Kidney (tissue), 14 donors: ENCODE measurements around the gene RUFY4. TPM values are rescaled to one million over a fixed set of nuclear protein-coding genes. Genes with fewer than 3 reads are reported as not detected.

Experiments used
- DNase-seq, 5 donors: peaks; one replicate each; pipeline ENCODE4 v3.0.0-alpha.2; 2013 to 2020
- FAIRE-seq: peaks from 2 replicates; lab custom pipeline; 2012; peaks lifted over from hg19 to GRCh38; lab: Jason Lieb, UNC
- H3K27ac ChIP-seq, 2 donors: one replicate each; pipeline ENCODE4 v1.7.0; 2013; ENCODE audit warnings: low read depth in 2 of 2, low read length in 2 of 2, inconsistent platforms in 1 of 2
- H3K27me3 ChIP-seq: one replicate; pipeline ENCODE4 v1.7.1; 2013; ENCODE audit warnings: low read length, inconsistent platforms; ENCODE audit not compliant: control insufficient read depth, insufficient read depth
- H3K36me3 ChIP-seq, 3 donors: one replicate each; pipeline versions ENCODE4 v1.7.0 to v1.7.1; 2013; ENCODE audit warnings: low read length in 3 of 3, control low read depth in 1 of 3, inconsistent platforms in 1 of 3; ENCODE audit not compliant: insufficient read depth in 3 of 3, control insufficient read depth in 2 of 3
- H3K4me1 ChIP-seq, 3 donors: one replicate each; pipeline versions ENCODE4 v1.7.0 to v1.7.1; 2013; ENCODE audit warnings: low read length in 3 of 3, inconsistent platforms in 1 of 3, low read depth in 1 of 3; ENCODE audit not compliant: control insufficient read depth in 2 of 3, insufficient read depth in 2 of 3
- H3K4me3 ChIP-seq, 3 donors: one replicate each; pipeline versions ENCODE4 v1.7.0 to v1.8.1; 2013; ENCODE audit warnings: low read length in 3 of 3, control low read depth in 1 of 3, inconsistent platforms in 1 of 3
- H3K9ac ChIP-seq, 3 donors: one replicate each; pipeline versions ENCODE4 v1.7.0 to v1.7.1; 2013; ENCODE audit warnings: low read length in 3 of 3, control low read depth in 1 of 3, inconsistent platforms in 1 of 3
- H3K9me3 ChIP-seq, 3 donors: one replicate each; pipeline versions ENCODE4 v1.7.0 to v1.7.1; 2013; ENCODE audit warnings: low read length in 3 of 3, control low read depth in 1 of 3, inconsistent platforms in 1 of 3; ENCODE audit not compliant: control insufficient read depth in 2 of 3, insufficient read depth in 1 of 3
- intact Hi-C: fragments of 100-400 bp; cut with DNase I; formaldehyde crosslinking; loops from one replicate; pipeline ENCODE4 v1.11.1; 2022
- polyA plus RNA-seq: library from polyadenylated mRNA; stranded (reverse); fragments of 350-450 nt; fragmentation: Illumina TruSeq; extraction: RNeasy Lipid Tissue Mini Kit (QIAGEN cat#74804); gene quantifications from one replicate; pipeline ENCODE4 v1.2.3, GENCODE V29; 2014; ENCODE audit warnings: low read depth, low replicate concordance; ENCODE audit not compliant: insufficient read depth
- total RNA-seq: library from RNA; stranded (reverse); fragmentation: NEBNext Ultra II Directional; extraction: Animal tissue kit (Norgen Biotek cat#: 25700); gene quantifications from one replicate; pipeline ENCODE4 v1.2.1, GENCODE V29; 2021
- TF ChIP-seq, protein P1 (sequence below): IDR thresholded peaks from 3 replicates; pipeline ENCODE4 v1.5.1; 2012; ENCODE audit warnings: mild to moderate bottlenecking, moderate library complexity, borderline replicate concordance; ENCODE audit not compliant: insufficient read depth; ENCODE audit errors: extremely low read depth
- donor health status: control.
- donor health status: control.
- donor health status: control.
- donor health status: control.
- donor health status: control.
- donor health status: DM: yes; HTN: yes; CAD: no.
- donor health status: Normal renal cell carcinoma (clear cell type).

The RUFY4 gene
- total and polyA plus RNA-seq, 2 donors from 2014 or later, result 0.69 TPM; not detected in 1

DNA sequence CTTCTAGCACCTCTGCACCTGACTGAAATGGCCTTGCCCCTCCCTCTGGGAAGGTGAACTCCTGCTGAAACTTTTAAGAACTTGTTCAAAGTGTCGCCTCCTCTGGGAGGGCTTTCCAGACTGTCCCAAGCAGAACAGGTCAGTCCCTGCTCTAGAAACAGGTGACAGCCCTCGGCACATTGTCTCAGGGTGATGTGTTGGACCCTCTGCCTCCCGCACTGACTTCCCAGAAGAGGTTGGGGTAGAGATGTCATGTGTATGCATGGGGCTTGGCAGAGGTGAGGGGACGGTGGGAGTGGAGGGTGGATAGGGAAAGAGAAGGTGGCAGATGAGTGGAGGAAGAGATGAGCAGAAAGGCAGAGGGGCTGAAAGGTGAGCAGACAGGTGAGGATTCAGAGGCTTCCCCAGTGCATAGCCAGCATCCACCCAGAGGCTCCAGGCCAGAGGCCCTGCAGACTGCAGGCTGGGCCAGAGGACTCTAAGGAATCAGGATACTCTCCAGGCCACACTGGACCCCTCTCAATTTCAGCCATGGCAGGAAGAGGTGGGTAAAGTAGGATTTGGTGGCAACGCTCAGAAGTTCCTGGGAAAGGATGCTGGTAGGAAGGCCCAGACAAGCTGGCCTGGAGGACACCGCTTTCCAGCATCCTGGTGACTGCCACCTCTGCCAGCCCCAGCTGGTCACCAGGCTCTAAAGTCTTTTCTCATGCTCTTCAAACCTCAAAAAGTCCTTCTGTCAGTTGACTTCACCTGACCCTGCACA lies 41.4 kb upstream of the RUFY4 start:
- TF ChIP-seq, protein P1, sequence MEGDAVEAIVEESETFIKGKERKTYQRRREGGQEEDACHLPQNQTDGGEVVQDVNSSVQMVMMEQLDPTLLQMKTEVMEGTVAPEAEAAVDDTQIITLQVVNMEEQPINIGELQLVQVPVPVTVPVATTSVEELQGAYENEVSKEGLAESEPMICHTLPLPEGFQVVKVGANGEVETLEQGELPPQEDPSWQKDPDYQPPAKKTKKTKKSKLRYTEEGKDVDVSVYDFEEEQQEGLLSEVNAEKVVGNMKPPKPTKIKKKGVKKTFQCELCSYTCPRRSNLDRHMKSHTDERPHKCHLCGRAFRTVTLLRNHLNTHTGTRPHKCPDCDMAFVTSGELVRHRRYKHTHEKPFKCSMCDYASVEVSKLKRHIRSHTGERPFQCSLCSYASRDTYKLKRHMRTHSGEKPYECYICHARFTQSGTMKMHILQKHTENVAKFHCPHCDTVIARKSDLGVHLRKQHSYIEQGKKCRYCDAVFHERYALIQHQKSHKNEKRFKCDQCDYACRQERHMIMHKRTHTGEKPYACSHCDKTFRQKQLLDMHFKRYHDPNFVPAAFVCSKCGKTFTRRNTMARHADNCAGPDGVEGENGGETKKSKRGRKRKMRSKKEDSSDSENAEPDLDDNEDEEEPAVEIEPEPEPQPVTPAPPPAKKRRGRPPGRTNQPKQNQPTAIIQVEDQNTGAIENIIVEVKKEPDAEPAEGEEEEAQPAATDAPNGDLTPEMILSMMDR, result no peak
- DNase-seq (peak in 2 of 5 donors; percentile 8 to 21), FAIRE-seq (no peak)
- H3K4me3 ChIP-seq, result no peak overlapping the region
- peaks cover 0 to 5% (median 0%) of the 10 kb centered on the region in 3 donors for H3K4me1 ChIP-seq
- peaks cover 0 to 4% (median 0%) of the 10 kb centered on the region in 3 donors for H3K9me3 ChIP-seq
- no peak overlapping the region for H3K9ac ChIP-seq
- no peaks in the 10 kb centered on the region for H3K36me3 ChIP-seq
- intact Hi-C loops, result no loop called here
- H3K27me3 ChIP-seq, result peaks cover 3% of the 10 kb centered on the region
- no peak overlapping the region for H3K27ac ChIP-seq

DNA sequence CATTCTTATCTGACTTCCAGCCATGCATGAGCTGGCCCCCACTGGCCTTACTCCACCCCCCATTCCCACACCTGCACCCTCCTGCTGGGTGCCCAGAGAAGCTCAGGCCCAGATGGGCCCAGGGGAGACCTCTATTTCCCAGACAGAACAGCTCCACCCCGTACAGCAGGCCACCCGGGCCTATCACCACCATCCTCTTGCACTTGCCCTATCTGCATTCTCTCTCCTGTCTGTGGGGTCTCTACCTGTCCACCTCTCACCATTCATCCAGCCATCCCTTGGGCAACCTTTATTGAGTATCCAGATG lies 40.9 kb upstream of the RUFY4 start:
- intact Hi-C loops, result no loop called here
- H3K9ac ChIP-seq, result no peak overlapping the region
- DNase-seq (peak in 1 of 5 donors; percentile 29), FAIRE-seq (no peak)
- H3K27ac ChIP-seq, result no peak overlapping the region
- H3K36me3 ChIP-seq, result no peaks in the 10 kb centered on the region
- peaks cover 0 to 4% (median 0%) of the 10 kb centered on the region in 3 donors for H3K9me3 ChIP-seq
- peaks cover 0 to 5% (median 0%) of the 10 kb centered on the region in 3 donors for H3K4me1 ChIP-seq
- TF ChIP-seq, protein P1, result no peak
- H3K27me3 ChIP-seq, result peaks cover 3% of the 10 kb centered on the region
- H3K4me3 ChIP-seq, result no peak overlapping the region

DNA sequence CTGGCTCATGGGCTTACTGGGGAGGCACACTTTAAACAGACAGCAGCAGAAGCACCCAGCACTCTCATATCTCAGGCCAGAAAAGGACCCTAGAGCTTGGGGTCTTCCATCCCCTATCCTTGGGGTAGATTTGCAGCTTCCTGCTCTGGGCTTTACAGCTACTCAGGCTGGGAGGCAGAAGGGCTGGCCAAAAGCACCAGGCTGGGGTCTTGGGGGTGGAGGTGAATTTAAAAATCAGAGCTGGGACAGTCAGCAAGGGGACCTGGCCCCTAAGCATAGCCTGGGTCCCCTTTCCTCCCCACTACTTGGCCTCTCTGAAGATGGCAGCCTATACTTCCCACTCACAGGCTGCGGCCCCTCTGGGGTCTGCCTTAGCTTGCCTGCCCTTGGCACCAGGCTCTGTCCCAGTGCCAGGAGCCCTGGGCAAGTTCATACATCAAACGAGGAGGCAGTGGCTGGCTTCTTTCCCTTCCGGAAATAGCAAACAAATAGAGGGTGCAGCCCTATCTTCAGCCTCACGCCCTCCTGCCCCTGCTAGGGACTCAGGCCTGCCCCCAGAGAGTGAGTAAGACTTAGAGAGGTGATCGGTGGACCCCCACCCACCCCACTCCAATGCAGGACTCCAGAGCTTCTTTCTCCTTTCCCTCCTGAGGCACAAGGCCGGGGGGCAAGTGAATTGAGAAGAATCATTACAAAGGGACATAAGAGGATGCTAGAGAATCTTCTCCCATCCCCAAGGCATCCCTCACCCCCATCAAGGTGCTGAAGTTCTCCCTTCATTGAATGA lies 40.3 kb upstream of the RUFY4 start:
- peaks cover 0 to 5% (median 0%) of the 10 kb centered on the region in 3 donors for H3K4me1 ChIP-seq
- TF ChIP-seq, protein P1, result no peak
- H3K9me3 ChIP-seq, result peaks cover 0 to 4% (median 0%) of the 10 kb centered on the region in 3 donors
- intact Hi-C loops, result no loop called here
- no peak for FAIRE-seq
- peaks cover 3% of the 10 kb centered on the region for H3K27me3 ChIP-seq
- no peaks in the 10 kb centered on the region for H3K36me3 ChIP-seq
- H3K9ac ChIP-seq, result no peak overlapping the region
- no peak overlapping the region for H3K4me3 ChIP-seq
- peak in 3 of 5 donors; percentile 4 to 44 (median 18) for DNase-seq
- H3K27ac ChIP-seq, result no peak overlapping the region
